Activated T-helper 1 cell treated with anti-CD3 and anti-CD28 coated beads, Interleukin-2, amount 50 U/mL, for 16 hours (primary cell): Measurements from ENCODE around the gene GSTM2.
"Not testable (repeated sequence)": the region's sequence is repeated elsewhere in the genome, so short reads cannot be mapped to it uniquely, and the experiment has no call there.

ENCODE experiments used
- DNase-seq, 2 donors: peaks; one replicate each; pipeline ENCODE4 v3.0.0-alpha.2; 2020; ENCODE audit warnings: low read depth in 1 of 2, low spot score in 1 of 2

The GSTM2 gene

DNA sequence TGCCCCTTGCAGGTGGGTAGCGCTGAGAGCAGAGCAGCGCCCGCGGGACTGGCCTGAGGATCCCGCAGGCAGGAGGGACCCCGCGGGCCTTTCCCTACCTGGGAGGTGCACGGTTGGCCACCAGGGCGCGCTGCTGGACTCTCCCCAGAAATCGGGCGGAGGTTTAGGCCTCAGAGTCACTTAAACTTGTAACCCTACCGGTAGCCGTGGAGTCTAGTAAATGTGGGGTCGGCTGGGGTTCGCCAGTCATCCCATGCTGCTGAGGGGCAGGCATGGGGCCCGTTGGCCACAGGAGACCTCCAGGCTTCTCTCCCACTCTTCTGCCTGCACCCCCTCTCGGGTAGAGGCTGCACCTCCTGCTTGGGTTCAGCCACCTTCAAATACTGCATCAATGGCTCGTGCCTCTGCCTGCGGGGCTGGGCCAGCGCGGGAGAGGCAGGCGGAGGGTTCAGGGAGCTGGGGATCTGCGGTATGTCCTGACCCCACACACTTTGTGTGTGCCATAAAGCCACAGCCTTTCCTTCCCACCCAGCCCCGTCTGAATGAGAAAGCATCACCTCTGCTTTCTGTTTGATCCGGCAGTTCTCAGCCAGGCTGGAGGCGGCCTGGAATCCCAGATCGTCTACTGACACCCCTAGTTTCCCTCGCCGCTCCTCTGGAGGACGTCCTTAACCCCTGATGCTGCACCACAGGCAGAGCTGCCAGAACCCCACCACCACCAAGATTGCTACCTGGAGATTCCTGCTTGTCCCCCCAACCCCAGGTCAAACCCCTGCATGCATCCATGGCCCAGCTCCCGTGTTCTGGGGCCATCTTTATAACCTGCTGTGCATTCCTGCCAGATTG, 24.2 kb upstream of the GSTM2 start:
- DNase-seq, result peak; percentile 79 to 88

DNA sequence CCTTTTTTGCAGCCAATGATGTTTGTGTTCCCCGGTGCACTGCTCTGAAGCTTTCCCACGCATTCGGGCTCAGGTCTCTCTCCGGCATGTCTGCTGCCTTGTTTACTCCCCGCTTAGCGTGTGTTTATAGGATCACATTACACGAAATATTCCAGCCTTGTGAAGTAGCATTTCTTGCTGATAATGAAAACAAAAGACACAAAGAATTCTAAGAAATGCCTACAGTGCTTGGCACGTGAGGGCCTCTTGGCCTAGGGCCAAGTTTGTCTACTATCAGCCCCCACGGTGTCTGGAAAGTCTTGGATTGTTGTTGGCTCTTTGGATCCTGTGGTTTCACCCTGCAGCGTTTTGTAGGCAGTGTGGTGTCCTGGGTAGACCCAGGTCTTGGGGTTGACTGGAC, 23.2 kb upstream of the GSTM2 start:
- no peak for DNase-seq

DNA sequence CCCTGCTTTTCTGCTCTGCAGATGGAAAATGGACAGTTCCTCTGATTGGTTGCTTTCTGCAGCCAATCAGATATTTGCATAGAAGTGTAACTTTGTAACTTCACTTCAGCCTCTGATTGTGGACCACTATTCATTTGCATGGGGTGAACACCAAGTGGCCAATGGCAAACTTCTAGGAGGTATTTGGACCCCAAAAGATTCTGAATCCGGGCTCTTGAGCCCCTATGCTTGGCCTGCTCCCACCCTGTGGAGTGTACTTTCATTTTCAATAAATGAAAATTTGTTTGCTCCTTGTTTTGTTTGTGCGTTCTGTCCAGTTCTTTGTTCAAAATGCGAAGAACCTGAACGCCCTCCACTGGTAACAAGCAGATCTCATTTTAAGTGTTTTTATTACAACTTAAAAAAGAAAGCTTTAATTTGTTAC, 18.4 kb upstream of the GSTM2 start:
- no peak for DNase-seq

DNA sequence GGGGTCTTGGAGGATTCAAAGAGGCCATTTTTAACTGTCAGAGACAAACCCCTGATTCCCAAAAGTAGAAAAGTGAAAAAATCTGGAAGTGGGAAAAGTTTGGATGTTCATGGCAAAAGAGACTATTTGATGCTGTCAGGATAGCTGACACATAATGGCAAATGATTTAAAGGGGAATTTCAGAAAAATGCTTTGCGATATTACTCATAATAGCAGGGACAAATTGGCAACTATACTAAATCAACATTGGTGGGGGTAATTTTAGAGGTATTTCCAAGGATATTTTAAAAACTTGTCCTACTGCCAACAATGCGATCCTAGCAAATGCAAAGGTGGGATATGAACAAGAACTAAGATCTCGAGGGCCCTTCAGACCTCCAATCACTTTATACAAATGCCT, 17.2 kb upstream of the GSTM2 start:
- DNase-seq, result no peak

DNA sequence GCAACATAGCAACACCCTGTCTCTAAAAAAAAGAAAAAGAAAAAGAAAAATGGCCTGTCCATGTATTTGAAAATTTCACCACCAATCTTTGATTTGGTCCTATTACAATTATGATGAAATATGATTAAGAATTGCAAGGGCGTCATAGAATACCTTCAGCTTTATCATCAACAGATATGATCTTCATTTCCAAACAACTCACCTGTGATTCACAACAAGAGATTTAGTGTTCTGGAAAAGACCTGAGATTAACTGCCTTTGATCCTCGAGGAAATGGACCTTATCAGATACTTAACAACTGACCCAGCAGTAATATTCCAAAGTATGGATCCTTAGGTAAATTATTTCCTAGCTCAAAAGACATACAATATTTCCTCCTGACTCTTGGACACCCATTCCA, 15.5 kb upstream of the GSTM2 start:
- no peak for DNase-seq

DNA sequence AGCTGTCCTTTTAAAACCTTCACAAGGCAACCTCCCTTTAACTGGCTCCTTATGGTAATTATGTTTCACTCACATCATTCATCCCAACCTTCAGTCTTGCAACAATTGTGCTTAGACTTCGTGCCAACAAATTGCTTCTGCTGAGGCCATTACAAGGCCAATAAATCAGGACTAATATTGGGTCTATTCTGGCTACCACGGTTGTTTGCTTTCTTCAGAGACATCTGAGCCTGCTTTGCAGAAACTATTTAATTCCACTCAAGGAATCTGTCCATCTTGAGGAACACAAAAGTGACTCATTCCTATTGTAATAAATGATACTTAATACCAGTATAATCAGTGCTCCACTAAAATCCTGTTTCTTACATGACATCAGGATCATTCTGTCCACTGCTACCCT, 14.6 kb upstream of the GSTM2 start:
- no peak for DNase-seq

DNA sequence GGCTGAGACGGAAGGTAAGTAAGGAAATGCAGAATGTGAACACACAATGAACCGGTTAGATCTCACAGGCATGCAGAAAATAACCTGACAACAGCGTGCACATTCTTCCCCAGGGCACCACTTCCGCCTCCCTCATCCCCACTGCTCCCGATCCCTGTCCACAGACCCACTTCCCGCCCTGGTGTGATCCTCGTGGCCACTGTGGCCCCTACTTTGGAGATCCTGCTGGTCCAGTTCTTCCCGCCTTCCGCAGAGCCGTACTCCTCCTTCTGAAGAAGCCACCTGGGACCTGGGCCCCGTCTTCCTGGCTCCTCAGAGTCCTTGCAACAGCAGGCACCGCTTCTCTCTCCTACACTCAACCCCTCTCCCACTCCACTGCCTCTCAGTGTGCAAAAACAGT, 13.3 kb upstream of the GSTM2 start:
- DNase-seq, result no peak

DNA sequence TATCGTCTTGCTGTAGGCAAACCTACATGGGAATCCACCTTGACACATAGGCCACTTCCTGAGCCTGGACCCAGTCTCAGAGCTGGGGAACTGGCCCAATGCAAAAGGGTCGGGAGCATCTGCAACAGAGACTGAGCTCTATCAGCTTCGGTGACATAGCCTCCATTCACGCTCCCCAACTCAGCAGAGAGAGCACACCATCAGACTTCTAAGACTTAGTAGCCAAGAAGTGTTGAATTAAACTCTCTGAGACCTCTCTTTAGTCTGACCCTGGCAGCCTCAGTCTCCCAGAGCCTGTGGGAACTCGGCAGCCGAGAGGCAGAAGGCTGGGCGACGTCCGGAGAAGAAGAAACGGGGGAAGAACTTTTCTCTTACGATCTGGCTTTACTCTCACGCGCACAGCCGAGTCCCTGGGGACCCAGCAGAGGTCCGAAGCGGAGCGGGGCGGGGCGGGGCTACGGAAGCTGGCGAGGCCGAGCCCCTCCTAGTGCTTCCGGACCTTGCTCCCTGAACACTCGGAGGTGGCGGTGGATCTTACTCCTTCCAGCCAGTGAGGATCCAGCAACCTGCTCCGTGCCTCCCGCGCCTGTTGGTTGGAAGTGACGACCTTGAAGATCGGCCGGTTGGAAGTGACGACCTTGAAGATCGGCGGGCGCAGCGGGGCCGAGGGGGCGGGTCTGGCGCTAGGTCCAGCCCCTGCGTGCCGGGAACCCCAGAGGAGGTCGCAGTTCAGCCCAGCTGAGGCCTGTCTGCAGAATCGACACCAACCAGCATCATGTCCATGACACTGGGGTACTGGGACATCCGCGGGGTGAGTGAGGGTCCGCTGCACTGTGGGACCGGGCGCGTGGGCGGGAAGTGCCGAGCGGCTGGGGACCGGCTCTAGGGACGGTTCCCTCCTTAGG, 12.0 kb upstream of the GSTM2 start, which contains the start of gene GSTM4:
Gene GSTM4, plus strand, starts transcription at position 485 of the 905 bp plus-strand sequence. Its CDS starts 291 bp downstream, at position 776.
- peak; percentile 31 to 44 for DNase-seq

DNA sequence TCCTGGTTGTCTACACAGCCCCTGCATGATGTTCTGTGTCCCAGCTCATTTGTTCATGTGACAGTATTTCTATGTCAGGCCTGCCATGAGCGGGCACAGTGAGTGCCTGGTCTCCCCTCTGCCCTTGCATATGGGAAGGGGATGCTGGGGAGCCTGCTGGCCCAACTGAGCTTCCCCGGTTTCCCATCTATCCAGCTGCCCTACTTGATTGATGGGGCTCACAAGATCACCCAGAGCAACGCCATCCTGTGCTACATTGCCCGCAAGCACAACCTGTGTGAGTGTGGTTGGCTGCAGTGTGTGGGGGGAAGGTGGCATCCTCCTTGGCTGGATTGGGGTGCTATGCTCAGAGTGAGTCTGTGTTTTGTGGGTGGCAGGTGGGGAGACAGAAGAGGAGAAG, 10.5 kb upstream of the GSTM2 start:
- no peak for DNase-seq

DNA sequence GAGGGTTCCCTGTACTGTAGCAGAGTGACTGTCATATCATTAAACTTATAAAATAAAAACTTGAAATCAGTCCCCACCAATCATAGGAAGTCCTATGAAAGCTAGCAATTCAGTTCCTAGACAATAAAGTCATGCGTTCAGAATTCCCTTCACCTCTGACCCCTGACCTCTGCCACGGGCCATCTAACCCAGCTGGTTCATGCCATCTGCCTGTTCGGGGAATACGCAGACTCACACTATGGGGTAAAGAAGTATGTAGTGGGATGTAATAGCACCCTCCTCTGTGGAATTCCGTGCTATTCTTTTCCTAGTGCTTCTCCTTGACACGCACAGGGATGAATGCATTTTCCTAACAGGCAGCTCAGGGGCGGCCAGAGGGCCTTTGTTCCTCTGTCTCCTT, 9.9 kb upstream of the GSTM2 start:
- DNase-seq, result no peak

DNA sequence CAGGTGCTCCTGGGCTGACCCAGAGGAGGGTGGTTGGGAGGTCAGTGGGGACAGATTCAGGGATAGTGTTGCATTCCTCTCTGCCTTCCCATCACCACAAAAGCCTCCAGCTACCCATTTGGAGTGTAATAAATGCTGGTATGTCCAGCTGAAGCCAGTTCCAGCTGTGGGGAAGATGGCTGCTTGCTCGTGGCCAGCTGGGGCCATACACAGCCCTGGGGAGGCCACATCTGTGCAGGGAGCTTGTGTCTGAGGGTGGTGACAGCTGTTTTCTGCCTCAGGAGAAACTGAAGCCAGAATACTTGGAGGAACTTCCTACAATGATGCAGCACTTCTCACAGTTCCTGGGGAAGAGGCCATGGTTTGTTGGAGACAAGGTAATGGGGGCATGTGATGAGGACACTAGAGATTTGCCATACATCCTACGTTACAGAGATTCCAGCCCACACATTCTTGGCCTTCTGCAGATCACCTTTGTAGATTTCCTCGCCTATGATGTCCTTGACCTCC, 9.3 kb upstream of the GSTM2 start:
- DNase-seq, result no peak

DNA sequence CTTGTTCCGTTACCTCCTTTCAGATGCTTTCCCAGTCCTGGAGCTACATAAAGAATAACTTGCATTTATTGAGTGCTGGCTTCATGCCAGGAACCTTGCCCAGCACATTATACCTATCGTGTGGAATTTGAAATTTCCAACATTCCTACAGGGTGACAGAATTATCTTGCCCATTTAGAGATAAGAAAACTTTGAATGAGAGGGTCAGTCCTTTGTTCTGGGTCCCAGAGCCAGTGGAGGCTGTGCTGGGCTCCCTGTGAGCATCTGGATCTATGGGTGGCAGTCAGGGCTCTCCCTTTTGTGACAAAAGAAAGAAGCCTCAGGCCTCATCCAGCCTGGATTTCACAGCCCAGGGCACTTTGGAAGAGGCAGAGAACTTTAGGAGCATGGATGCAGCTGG, 8.7 kb upstream of the GSTM2 start:
- DNase-seq, result no peak

DNA sequence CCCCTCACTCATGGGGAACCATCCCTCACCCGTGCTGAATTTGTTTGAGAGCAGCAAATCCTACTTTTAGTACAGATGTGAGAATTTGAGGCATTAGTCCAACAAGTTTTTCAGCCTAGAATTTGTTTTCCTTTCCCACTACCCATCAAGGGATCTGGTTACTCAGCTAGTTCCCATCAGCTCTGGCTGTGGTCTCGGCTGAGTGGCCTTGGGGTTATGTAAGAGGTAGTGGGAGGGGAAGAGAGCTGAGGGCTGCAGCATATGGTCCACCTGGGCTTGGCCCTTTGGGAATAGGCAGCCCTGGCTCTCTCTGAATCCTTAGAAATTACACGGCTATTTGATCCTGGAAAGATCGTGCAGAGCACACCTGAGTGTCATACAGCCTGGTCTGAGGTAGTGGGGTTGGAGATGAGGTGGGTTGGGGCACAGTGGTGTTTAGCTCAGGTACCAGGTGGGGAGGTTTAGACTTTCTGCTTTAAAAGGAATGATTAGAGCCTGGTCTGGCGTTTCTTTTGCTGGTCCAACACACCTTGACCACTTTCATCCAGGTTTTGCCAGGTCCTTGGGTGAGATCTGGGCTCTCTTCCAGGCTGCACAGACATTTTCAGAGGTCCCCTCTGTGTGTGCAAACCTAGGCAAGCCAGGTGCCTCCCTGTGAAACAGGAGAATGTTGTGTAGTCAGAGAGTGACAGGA, 7.7 kb upstream of the GSTM2 start:
- no peak for DNase-seq

DNA sequence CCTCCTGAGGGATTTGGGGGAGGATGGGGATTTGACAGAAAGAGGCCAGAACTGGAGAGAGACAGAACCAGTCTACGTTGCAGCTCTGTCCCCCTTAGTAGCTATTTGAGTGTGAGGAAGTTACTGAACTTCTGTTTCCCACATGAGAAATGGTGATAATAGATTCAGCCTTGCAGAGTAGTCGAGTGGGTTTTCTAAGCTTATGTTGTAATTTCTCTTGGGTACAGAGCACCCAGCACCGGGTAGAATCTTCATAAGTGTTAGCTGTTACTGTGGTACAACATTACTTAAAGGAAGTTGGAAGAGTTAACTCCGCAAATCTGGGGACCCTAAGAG, 7.2 kb upstream of the GSTM2 start:
- DNase-seq, result not testable (repeated sequence)

DNA sequence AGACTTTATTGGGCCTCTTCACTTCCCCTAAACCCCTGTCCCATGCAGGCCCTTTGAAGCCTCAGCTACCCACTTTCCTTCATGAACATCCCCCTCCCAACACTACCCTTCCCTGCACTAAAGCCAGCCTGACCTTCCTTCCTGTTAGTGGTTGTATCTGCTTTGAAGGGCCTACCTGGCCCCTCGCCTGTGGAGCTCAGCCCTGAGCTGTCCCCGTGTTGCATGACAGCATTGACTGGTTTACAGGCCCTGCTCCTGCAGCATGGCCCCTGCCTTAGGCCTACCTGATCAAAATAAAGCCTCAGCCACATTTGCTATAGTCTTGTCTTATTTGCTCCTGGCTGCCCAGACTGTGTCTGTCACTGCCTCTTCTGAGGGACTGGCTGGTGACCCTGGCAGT, 6.5 kb upstream of the GSTM2 start:
- no peak for DNase-seq

DNA sequence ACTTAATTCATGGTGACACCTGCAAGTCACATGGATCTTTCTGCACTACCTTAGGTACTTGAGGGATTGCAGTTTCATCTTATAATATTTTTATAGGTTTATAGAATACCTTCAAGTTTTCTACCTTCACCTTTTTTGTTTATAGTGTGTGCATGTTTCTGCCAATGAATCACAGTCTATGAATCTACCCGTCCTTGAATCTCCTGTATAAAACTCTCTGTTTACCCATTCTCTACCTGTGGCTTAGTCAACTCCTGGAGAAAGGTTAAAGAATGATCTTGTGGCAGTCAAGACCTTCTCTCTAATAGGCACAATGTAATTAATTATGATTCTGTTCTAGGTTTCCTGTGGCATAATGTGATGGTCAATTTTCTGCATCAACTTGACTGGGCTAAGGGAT, 3.2 kb upstream of the GSTM2 start:
- no peak for DNase-seq

DNA sequence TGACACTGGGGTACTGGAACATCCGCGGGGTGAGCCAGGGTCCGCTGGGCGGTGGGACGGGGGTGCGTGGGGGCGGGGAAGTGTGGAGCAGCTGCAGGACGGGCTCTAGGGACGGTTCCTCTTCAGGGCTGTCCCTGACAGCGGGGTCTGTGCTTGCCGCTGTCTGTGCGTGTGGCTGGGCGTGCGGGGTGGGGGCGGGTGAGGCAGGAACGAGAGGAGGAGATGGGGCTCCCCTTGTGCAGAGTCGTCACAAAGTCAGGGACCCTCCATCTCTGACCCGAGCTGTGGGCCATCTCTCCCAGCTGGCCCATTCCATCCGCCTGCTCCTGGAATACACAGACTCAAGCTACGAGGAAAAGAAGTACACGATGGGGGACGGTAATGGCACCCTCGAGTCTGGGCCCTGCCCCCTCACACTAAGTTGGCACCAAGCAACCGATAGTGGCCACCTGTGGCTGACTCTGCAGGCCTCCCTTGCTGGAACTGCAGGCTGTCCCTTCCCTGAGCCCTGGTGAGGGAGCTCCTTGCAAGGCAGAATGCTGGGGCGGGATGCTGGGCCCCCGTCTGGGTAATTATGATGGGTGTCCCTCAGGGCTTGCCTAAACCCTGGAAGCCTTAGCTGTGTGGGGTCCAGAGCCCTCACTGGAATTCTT, 392 bp downstream of the GSTM2 start:
- DNase-seq, result no peak

DNA sequence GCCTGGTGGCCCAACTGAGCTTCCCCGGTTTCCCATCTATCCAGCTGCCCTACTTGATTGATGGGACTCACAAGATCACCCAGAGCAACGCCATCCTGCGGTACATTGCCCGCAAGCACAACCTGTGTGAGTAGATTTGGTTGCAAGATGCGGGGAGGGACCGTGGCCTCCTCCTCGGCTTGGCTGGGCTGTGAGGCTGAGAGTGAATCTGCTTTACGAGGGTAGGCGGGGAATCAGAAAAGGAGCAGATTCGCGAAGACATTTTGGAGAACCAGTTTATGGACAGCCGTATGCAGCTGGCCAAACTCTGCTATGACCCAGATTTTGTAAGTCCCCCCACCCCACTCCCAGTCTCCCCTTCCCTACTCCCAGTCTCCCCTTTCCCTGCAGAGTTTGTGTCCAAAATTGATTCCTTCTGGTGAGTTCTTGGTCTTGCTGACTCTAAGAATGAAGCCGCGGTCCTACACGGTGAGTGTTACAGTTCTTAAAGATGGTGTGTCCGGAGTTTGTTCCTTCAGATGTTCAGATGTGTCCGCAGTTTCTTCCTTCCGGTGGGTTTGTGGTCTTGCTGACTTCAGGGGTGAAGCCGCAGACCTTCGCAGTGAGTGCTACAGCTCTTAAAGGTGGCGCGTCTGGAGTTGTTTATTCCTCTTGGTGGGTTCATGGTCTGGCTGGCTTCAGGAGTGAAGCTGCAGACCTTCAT, 1.5 kb downstream of the GSTM2 start:
- no peak for DNase-seq

DNA sequence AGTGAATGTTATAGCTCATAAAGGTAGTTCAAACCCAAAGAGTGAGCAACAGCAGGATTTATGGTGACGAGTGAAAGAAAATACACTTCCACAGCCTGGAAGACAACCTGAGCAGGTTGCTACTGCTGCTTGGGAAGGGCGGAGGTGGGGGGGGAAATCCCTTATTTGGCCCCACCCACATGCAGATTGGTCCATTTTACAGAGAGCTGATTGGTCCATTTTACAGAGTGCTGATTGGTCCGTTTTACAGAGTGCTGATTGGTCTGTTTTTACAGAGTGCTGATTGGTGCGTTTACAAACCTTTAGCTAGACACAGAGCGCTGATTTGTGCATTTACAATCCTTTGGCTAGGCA, 2.1 kb downstream of the GSTM2 start:
- DNase-seq, result not testable (repeated sequence)

DNA sequence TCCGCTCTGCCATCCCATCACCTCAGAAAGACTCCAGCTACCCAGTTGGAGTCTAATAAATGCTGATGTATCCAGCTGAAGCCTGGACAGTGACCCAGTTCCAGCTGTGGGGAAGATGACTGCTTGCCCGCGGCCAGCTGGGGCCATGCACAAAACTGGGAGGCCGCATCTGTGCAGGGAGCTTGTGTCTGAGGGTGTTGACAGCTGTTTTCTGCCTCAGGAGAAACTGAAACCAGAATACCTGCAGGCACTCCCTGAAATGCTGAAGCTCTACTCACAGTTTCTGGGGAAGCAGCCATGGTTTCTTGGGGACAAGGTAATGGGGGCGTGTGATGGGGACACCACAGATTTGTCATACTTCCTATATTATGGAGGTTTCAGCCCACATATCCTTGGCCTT, 3.2 kb downstream of the GSTM2 start:
- DNase-seq, result no peak
